CD14-positive monocyte (primary cell): ENCODE results near the gene SYNE1. TPM values are rescaled to one million over a fixed set of nuclear protein-coding genes. Genes with fewer than 3 reads are reported as not detected.

Experiments used
- DNase-seq, 3 donors: peaks; one replicate each; pipeline ENCODE4 v3.0.0-alpha.2; 2011 to 2022
- H2AFZ ChIP-seq: 2 replicates; pipeline ENCODE4 v1.6.0; 2012; ENCODE audit warnings: mild to moderate bottlenecking, low read depth, low read length, inconsistent platforms; ENCODE audit not compliant: insufficient read depth, poor library complexity, severe bottlenecking
- H3K27ac ChIP-seq, 2 donors: 1 replicate in 1 of 2; 2 replicates in 1 of 2; pipeline ENCODE4 v1.5.1; 2012 to 2013; ENCODE audit warnings: low read length in 2 of 2, control low read depth in 1 of 2, inconsistent platforms in 1 of 2, low read depth in 1 of 2, mild to moderate bottlenecking in 1 of 2
- H3K27me3 ChIP-seq, 2 donors: one replicate each; pipeline versions ENCODE4 v1.6.0 to v1.6.1; 2011 to 2013; ENCODE audit warnings: low read length in 2 of 2; ENCODE audit not compliant: control insufficient read depth in 2 of 2, insufficient read depth in 2 of 2
- H3K36me3 ChIP-seq, 2 donors: replicated peaks in 1 of 2; 1 replicate in 1 of 2; 2 replicates in 1 of 2; pipeline versions ENCODE4 v1.5.1 to v1.6.1; 2012 to 2013; ENCODE audit warnings: low read length in 2 of 2, control low read depth in 1 of 2, inconsistent platforms in 1 of 2, mild to moderate bottlenecking in 1 of 2; ENCODE audit not compliant: insufficient read depth in 2 of 2, control insufficient read depth in 1 of 2
- H3K4me1 ChIP-seq, 2 donors: 1 replicate in 1 of 2; 2 replicates in 1 of 2; pipeline versions ENCODE4 v1.5.1 to v1.6.1; 2012 to 2013; ENCODE audit warnings: low read length in 2 of 2, control low read depth in 1 of 2, inconsistent platforms in 1 of 2, mild to moderate bottlenecking in 1 of 2, moderate library complexity in 1 of 2; ENCODE audit not compliant: insufficient read depth in 2 of 2, control insufficient read depth in 1 of 2
- H3K4me2 ChIP-seq: replicated peaks from 2 replicates; pipeline ENCODE3; 2012; ENCODE audit warnings: low read length, moderate library complexity, mild to moderate bottlenecking; ENCODE audit not compliant: poor library complexity, severe bottlenecking; ENCODE audit errors: extremely low read depth
- H3K4me3 ChIP-seq, 3 experiments: fragments of 200-600 bp in 1 of 3; sonication (generic) in 1 of 3; replicated peaks in 1 of 3; 1 replicate in 2 of 3; 2 replicates in 1 of 3; pipeline ENCODE4 v1.5.1; 2011 to 2013; ENCODE audit warnings: low read length in 3 of 3, mild to moderate bottlenecking in 3 of 3, control low read depth in 2 of 3, low read depth in 2 of 3, inconsistent platforms in 1 of 3, moderate library complexity in 1 of 3
- H3K79me2 ChIP-seq: 2 replicates; pipeline ENCODE4 v1.6.0; 2012; ENCODE audit warnings: mild to moderate bottlenecking, control low read depth, inconsistent platforms, low read length, moderate library complexity; ENCODE audit not compliant: insufficient read depth
- H3K9ac ChIP-seq: 2 replicates; pipeline ENCODE4 v1.6.0; 2017; ENCODE audit warnings: low read length, mild to moderate bottlenecking; ENCODE audit not compliant: insufficient read depth, poor library complexity, severe bottlenecking
- H3K9me3 ChIP-seq, 2 donors: replicated peaks in 1 of 2; 1 replicate in 1 of 2; 2 replicates in 1 of 2; pipeline versions ENCODE4 v1.5.1 to v1.6.1; 2012 to 2013; ENCODE audit warnings: low read length in 2 of 2, control low read depth in 1 of 2; ENCODE audit not compliant: control insufficient read depth in 1 of 2, insufficient read depth in 1 of 2
- H4K20me1 ChIP-seq: 2 replicates; pipeline ENCODE4 v1.6.0; 2012; ENCODE audit warnings: mild to moderate bottlenecking, low read length, control low read depth, moderate library complexity; ENCODE audit not compliant: insufficient read depth
- H3K27ac Mint-ChIP-seq, 7 donors: one replicate each; pipeline ENCODE4 v1.8.0; 2020; ENCODE audit warnings: mild to moderate bottlenecking in 7 of 7, mixed read lengths in 7 of 7, moderate library complexity in 6 of 7, inconsistent platforms in 2 of 7
- H3K27me3 Mint-ChIP-seq, 3 donors: one replicate each; pipeline ENCODE4 v1.8.0; 2021 to 2022; ENCODE audit warnings: low read depth in 3 of 3, mild to moderate bottlenecking in 3 of 3, mixed read lengths in 3 of 3, moderate library complexity in 3 of 3, inconsistent platforms in 1 of 3
- H3K36me3 Mint-ChIP-seq, 2 donors: one replicate each; pipeline ENCODE4 v1.8.0; 2020; ENCODE audit warnings: mixed read lengths in 2 of 2, inconsistent platforms in 1 of 2, mild to moderate bottlenecking in 1 of 2
- H3K4me1 Mint-ChIP-seq: one replicate; pipeline ENCODE4 v1.8.0; 2020; ENCODE audit warnings: mild to moderate bottlenecking, mixed read lengths
- H3K4me3 Mint-ChIP-seq, 2 donors: one replicate each; pipeline ENCODE4 v1.8.0; 2020; ENCODE audit warnings: mild to moderate bottlenecking in 2 of 2, mixed read lengths in 2 of 2, moderate library complexity in 1 of 2
- H3K9me3 Mint-ChIP-seq, 7 donors: one replicate each; pipeline ENCODE4 v1.8.0; 2020 to 2022; ENCODE audit warnings: mixed read lengths in 7 of 7, mild to moderate bottlenecking in 6 of 7, moderate library complexity in 6 of 7, inconsistent platforms in 2 of 7
- CTCF ChIP-seq: fragments of 200-600 bp; IDR thresholded peaks from one replicate; pipeline ENCODE4 v1.8.0; 2022; ENCODE audit warnings: antibody characterized with exemption, mild to moderate bottlenecking
- WGBS: methylation state at CpG from one replicate; pipeline ENCODE4 v1.1.5; 2013; ENCODE audit warnings: missing lambda C conversion rate; ENCODE audit not compliant: insufficient coverage; 5-methylcytosine and 5-hydroxymethylcytosine counted together
- intact Hi-C, 2 donors: fragments of 100-400 bp; cut with micrococcal nuclease; formaldehyde crosslinking; loops; one replicate each; pipeline versions ENCODE4 v1.15.0 to v1.15.1; 2023
- polyA plus RNA-seq, 3 donors: library from polyadenylated mRNA; depleted of rRNA in 1 of 3; unstranded in 2 of 3; stranded (reverse) in 1 of 3; fragments of 300-500 nt in 2 of 3; fragments of >200 nt in 1 of 3; fragmentation: Illumina TruSeq in 2 of 3; gene quantifications; 1 replicate in 2 of 3; 2 replicates in 1 of 3; pipeline ENCODE4 v1.2.3, GENCODE V29; 2012 to 2021

The SYNE1 gene
- polyA plus RNA-seq, 3 donors = 3.7 to 24.5 (median 8.1) TPM

- no peak overlapping the region for H3K4me3 Mint-ChIP-seq
- DNase-seq = no peak
- intact Hi-C loops = no loop called here
- Histone ChIP-seq H3K36me3 (peaks cover 4 to 20% of the 10 kb centered on the region in 2 donors), H3K4me1 (peaks cover 0 to 2% of the 10 kb centered on the region in 2 donors), H3K9ac (no peak overlapping the region), H2AFZ (no peak overlapping the region), H4K20me1 (no peaks in the 10 kb centered on the region), H3K79me2 (no peaks in the 10 kb centered on the region), H3K4me3 (no peak overlapping the region), H3K4me2 (no peak overlapping the region), H3K27me3 (no peaks in the 10 kb centered on the region), H3K9me3 (no peaks in the 10 kb centered on the region), H3K27ac (no peak overlapping the region)
- H3K27ac Mint-ChIP-seq = no peak overlapping the region
- WGBS = no CpG with 5 or more reads among the region's 3 CpGs
- TF ChIP-seq CTCF = no peak
- H3K4me1 Mint-ChIP-seq = peaks cover 10% of the 10 kb centered on the region
- H3K9me3 Mint-ChIP-seq = peaks cover 0 to 4% (median 0%) of the 10 kb centered on the region in 7 donors
- peaks cover 14 to 36% of the 10 kb centered on the region in 2 donors for H3K36me3 Mint-ChIP-seq
- H3K27me3 Mint-ChIP-seq = peaks cover 2 to 4% (median 4%) of the 10 kb centered on the region in 3 donors
Measured at GRCh38 chr6:152309006-152309405, 328.2 kb downstream of the SYNE1 start.

GRCh38 chr6:152308306-152308705 lies 328.9 kb downstream of the SYNE1 start:
- WGBS = 94% methylated on average over 3 of the region's 5 CpGs
- intact Hi-C loops = no loop called here
- DNase-seq = no peak
- Histone ChIP-seq H3K4me1 (peaks cover 0 to 2% of the 10 kb centered on the region in 2 donors), H3K4me3 (no peak overlapping the region), H2AFZ (no peak overlapping the region), H3K27me3 (no peaks in the 10 kb centered on the region), H3K27ac (no peak overlapping the region), H3K79me2 (no peaks in the 10 kb centered on the region), H3K9me3 (no peaks in the 10 kb centered on the region), H3K9ac (no peak overlapping the region), H3K4me2 (no peak overlapping the region), H3K36me3 (peaks cover 4 to 20% of the 10 kb centered on the region in 2 donors), H4K20me1 (no peaks in the 10 kb centered on the region)
- Mint-ChIP-seq H3K27ac (no peak overlapping the region), H3K4me1 (peaks cover 10% of the 10 kb centered on the region), H3K9me3 (peaks cover 0 to 4% (median 0%) of the 10 kb centered on the region in 7 donors), H3K27me3 (peaks cover 2 to 4% (median 3%) of the 10 kb centered on the region in 3 donors), H3K36me3 (peaks cover 11 to 33% of the 10 kb centered on the region in 2 donors), H3K4me3 (no peak overlapping the region)
- no peak for TF ChIP-seq CTCF
